NCI-H2029 treated with DMSO at 0.1 percent for 48 hours (cell line): ENCODE data around the gene BLM.
"Not testable (repeated sequence)": the region's sequence is repeated elsewhere in the genome, so short reads cannot be mapped to it uniquely, and the experiment has no call there.

ENCODE experiments used
- DNase-seq: peaks from one replicate; lab custom pipeline; 2025; lab: John Stamatoyannopoulos, UW

The BLM gene

DNA sequence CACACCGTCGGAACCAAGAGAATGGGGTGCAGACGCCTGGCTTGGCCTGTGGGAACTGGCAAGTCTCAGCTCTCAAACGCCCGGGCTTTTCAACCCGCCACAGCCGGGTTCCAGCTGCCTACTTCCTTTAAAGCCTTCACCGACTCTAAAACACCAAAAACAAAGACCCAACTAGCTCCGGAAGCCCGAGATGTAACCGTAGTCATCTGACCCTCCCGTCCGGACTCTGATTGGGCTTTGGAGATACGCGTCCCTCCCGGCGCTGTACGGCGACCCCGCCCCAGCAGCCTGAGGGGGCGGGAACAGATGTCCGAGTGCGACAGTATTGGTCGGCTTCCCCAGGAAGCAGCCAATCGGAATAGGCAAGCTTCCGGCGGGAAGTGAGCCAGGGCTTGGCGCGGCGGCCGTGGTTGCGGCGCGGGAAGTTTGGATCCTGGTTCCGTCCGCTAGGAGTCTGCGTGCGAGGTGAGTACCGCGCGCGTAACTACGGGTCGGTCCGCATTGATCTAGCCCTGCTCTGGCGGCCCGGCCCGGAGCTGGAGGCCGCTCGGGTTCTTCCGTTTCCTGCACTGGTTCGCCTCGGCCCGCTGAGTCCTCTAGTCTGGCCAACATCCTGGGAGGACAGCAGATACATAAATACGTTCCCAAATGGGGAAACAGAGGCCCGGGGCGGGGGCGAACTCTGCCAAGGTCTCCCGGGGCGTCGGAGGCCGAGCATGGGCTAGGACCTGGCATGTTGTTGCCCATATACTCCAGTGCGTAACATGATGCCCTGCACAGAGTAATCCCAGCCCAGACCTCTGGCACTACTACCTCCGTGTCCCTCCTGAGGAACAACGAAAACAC is at the start of gene BLM:
Gene BLM, plus strand, starts transcription at position 371 of the 846 bp plus-strand sequence. CDS start 30,047 bp downstream, outside the sequence.
- peak; percentile 79 for DNase-seq

DNA sequence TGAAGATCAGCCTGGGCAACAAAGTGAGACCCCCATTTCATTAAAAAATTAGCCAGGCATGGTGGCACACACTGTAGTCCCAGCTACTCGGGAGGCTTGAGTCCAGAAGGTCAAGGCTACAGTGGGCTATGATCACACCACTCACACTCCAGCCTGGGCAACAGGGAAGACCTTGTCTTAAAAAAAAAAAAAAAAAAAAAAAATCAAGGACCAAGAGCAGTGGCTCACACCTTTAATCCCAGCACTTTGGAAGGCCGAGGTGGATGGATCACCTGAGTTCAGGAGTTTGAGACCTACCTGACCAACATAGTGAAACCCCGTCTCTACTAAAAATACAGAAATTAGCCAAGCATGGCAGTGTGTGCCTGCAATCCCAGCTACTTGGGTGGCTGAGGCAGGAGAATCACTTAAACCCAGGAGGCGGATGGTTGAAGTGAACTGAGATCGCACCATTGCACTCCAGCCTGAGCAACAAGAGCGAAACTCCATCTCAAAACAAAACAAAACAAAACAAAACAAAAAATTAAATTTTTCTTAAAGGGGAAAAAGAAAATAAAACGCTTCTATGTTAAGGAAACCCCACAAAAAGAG is 49.3 kb upstream of the BLM start:
- not testable (repeated sequence) for DNase-seq

DNA sequence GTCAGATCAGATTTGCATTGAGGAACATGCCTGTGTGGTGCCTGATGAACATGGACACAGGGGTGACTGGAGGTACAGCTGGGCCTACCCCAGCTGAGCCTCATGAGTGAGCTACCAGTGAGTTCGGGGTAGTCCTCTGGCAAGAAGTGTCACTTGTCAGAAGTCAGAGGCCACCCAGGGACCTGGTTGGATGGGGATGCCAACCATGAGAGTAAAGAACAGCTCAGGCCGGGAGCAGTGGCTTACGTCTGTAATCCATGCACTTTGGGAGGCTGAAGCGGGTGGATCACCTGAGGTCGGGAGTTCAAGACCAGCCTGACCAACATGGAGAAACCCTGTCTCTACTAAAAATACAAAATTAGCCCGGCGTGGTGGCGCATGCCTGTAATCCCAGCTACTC is 46.5 kb upstream of the BLM start:
- not testable (repeated sequence) for DNase-seq

DNA sequence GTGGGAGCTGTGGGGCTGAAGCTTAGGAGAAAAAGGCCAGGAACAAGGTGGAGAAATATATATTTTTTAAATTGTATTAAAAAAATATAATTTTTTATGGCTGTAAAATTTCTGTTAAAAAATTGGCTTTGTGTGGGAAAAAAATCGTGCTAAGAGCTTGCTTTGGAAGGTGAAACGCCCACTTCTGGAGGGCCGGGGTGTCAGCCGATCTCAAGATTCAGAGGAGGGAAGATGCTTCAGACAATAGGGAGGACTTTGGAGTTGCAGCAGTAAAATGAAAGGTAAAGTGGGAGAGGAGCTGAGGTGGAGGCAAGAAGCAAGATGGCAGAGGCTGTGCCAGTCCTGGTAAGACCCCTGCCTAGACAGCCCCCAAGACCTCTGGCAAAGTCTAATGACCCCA is 45.9 kb upstream of the BLM start:
- DNase-seq = no peak

DNA sequence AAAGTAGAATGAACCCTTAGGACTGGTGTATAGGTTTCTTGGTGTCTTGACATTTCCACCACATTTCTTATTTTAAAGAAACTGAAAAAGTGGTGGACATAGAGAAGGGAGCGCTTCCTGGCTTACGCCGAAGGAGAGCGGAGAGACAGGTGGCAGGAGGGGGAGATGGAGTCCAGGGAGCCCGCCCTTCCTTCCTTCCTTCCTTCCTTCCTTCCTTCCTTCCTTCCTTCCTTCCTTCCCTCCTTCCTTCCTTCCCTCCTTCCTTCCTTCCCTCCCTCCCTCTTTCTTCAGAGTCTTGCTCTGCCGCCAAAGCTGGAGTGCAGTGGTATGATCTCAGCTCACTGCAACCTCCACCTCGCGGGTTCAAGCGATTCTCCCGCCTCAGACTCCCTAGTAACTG is 43.8 kb upstream of the BLM start:
- not testable (repeated sequence) for DNase-seq

DNA sequence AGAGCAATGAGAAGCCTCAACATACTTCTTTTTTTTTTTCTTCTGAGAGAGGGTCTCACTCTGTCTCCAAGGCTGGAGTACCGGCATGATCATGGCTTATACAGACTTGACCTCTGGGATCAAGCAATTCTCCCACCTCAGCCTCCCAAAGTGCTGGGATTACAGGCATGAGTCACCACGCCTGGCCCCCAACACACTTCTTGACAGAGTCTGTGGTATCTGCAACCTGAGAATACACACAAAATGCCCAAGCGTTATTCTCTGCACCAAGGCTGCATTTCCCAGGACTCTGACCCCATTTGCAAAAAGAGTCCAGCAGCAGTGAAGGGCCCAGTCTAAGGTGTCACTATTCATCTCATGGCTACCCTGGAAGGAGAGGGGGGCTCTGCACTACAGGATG is 42.7 kb upstream of the BLM start:
- DNase-seq = no peak

DNA sequence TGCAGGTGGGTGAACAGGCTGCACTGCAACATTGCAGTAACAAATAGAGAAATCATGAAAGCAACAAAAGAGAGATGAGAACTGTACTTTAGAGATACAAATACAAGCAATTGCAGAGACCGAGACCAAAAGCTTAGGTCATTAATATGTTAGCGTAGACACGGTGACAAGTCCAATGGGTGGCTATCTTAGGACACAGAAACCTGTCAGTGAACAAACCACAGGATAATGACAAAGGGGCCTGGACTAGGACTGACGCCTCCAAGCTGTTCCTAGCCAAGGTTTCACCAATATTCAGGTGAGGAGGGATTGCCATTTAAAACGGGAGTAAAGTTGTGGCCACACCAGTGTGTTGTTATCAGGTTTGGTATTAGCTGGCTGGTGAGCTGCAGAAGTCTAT is 41.7 kb upstream of the BLM start:
- DNase-seq = no peak

DNA sequence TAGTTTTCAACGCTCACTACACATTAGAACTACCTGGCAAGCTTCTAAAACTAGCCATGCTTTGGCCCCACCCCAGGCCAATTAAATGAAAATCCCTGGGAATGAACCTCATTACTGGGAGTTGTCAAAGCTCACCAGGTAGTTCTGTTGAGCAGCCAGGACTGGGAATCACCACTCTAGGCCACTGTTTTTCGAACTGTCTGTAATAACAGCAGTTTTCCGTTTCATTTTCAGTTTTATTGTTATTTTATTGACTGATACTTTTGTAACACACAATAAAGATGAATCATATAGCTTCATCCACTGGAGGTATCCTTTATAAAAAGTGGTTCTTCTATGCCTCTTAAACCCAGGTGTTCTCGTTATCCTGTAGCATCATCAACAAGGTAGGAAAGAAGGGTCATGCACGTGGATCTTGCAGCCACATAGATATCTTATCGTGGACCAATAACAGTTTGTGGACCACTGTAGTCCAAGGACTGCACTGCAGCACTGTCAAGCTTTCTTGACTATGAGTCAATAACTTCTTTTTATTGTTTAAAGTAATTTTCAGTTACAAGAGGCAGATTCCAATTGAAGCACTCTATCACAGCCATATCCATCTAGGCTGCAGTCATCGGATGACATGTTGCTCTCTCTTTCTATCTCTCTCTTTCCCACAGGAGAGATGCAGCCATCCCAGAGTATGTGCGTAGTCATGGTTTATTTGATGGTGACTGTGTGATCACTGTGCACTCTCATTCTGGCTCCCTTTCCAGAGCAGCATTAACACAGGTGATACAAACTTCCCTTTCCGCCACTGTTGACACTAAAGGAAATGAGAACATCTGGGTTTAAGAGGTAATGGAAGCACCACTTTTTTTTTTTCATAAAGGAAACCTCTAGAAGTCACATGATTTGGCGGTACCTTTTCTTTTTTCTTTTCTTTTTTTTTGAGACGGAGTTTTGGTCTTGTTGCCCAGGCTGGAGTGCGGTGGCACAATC is 39.0 kb upstream of the BLM start:
- no peak for DNase-seq

DNA sequence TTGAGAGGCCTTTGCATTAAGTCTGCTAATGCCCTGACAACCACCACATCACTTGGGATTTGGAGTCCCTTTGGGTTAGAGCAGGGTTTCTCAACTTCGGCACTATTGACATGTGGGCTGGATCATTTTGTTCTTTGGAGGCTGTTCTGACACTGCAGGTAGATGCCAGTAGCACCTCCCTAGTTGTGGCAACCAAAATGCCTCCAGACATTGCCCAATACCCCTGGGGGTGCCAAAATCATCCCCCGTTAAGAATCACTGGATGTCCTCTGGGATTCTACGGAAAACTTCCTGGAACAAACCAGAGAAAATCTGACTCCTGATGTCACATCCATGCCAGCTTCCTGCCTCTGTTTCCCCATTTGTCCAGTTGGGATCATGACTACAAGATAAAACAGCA is 37.2 kb upstream of the BLM start:
- DNase-seq = no peak

DNA sequence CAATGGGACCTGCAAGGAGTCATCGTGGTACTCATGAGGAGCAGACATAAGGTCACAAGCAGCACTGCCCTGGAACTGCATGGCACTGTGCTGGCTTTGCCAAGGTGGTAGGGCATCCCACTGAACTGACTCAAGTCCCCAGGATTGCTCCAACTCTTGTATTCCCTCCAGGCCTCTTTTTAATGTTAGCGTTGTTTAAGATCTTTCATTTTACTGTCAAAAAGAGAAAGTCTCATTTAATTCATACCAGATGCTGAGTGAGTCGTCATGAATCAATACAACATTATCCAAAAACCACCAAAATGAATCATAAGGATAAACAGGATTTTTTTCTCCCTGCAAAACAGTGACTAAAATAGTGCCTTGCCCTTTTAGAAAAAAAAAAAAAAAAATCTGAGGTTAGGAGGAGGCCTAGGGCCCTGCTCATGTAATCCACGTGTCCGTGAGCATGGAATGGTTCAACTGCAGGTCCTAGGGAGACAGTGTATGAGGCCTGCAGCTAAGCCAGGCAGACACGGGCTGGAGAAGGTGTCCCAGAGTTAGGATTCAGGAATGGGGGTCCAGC is 36.7 kb upstream of the BLM start:
- no peak for DNase-seq

DNA sequence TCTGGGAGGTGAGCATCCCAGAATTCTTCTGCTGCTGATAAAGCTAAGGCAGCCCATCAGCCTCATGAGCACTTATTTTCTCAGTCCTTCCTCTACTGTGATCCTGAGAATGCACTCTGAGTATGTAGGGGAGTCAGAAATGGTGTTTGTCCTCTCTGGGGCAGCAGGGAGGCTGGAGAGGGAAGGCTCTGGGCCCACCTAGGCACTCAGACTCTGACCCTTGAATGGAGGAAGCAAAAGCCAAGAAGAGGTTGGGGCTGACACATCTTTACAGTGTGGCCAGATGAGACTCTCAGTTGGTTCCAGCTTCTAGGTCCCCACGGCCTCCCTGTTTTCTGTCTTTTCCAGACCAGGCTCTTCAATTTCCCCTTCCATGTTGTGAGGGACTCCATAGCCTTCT is 36.1 kb upstream of the BLM start:
- no peak for DNase-seq

DNA sequence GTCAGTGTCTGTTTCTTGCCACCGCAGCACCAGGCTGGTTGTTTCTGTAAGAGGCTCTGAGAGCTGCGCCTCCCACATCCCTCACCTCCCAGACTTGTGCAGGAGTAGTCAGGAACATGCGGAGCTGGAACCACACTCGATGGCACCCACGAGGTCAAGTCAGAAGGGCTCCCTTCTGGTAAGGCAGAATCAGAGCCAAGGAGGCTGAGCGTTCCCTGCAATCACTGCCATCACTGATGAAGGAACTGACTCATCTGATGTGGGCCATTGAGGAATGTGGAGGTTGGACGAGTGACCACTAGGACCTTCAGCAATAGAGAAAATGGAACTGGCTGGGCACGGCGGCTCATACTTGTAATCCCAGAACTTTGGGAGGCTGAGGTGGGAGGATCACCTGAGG is 35.7 kb upstream of the BLM start:
- DNase-seq = no peak

DNA sequence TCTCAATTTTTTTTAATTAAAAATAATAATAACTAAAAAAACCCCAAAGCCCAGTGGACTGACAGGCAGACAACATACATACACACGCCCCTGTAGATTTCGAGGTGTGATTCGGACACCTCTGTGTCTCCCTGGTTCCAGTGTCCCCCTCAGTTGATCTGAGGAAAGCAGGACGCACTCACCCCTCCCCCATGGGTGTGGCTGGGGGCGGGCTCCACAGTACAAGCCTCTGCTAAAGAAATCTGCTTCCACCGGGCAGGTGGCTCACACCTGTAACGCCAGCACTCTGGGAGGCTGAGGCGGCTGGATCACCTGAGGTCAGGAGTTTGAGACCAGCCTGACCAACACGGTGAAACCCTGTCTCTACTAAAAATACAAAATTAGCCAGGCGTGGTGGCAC is 33.8 kb upstream of the BLM start:
- no peak for DNase-seq

DNA sequence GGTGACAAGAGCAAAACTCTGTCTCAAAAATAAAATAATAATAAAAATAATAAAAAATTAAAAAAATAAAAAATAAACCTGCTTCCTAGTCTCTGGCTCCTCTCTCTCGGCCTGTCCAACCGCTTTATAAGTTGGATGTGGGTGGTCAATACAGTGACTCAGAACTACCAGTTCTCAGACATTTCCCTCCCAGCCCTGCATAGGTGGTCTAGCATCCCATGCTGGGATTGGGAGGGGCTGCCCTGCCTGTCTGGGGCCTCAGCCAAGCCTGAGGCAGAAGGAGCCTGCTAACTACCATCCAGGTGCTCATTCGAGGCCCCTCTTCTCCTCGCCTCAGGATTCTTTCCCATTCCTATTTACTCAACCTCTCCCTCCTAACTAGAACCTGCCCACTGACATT is 33.3 kb upstream of the BLM start:
- DNase-seq = no peak

DNA sequence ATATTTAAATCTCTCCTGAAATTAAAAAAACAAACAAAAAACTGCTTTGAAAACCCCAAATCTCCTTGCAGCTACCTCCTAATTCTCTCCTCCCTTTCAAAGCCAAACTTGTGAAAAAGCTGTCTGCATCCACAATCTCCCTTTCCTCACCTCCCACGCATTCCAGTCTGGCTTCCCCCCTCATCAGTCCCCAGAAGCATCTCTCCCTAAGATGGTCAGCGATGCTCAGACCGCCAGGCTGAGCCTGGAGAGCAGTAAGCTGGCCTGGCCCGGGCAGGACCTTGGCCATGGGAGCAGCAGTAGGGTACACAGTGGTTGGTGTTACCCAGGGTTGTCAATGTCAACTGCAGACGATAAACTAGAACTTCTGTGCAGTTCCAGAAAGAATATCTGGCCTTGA is 32.9 kb upstream of the BLM start:
- no peak for DNase-seq

DNA sequence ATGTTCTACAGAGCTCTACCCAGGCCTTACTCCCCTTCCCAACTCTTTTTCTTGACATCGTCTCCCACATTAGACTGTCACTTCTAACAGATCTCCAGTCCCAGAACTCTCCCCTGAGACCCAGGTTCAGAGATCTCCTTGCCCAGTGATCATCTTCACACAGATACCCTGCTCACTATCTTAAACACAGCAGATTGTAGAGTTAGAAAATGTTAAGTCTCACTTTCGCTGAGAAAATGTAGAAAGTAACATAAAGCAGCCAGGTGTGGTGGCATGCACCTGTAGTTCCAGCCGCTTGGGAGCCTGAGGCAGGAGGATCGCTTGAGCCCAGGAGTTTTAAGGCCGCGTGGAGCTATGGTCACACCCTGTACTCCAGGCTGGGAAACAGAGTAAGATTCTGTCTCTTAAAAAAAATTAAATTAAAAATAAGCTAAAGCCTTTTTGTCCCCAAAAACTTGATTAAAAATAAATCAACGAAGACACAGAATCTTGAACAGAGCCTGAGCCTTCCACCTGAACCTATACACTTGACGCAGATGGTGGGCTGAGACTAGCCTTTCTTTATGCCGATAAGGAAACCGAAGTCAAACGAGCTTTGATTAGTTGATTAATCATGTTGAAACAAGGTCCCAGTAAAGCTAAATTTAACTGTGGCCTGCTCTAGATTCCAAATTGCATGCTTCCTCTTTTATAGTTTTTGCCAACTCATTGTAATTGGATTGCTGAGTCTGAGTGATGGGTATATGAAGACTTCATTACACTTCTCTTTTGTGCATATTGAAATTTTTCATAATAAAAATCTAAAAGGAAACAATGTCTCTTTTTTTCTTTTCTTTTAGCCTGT is 31.3 kb upstream of the BLM start:
- no peak for DNase-seq

DNA sequence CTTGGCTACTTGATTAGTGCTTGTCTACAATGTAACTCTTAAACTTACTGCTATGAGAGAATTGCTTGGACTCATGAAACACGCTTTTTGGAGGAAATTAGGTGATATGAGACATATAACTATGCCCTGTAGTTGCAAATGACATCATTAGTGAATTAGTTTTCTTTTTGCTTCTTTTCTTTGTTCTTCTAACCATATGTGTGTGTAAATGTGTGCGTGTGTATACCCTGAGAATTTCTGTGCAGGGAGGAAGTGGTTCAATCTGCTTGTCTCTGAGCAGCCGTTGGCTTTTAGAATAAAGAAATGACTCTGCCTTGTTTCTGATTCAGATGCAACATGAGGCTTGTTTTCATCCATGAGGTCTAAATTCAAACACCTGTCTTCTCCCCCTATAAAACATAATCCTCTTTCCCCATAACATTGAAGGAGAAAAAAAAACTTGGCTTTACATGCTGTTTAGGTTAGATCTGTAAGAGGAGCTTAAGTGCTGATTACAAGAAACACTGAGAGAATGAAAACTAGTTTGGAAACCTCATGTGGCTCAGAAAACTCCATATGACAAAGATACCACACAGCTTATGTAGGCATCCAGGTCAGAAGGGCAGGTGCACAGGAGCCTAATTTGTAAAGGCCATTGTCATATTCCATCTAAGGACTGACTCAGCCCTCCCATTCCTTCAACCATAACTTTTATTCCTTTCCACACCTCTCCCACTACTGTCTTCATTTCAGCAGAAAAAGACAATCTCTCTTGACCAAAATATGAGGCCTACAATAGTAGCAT is 30.5 kb upstream of the BLM start:
- no peak for DNase-seq

DNA sequence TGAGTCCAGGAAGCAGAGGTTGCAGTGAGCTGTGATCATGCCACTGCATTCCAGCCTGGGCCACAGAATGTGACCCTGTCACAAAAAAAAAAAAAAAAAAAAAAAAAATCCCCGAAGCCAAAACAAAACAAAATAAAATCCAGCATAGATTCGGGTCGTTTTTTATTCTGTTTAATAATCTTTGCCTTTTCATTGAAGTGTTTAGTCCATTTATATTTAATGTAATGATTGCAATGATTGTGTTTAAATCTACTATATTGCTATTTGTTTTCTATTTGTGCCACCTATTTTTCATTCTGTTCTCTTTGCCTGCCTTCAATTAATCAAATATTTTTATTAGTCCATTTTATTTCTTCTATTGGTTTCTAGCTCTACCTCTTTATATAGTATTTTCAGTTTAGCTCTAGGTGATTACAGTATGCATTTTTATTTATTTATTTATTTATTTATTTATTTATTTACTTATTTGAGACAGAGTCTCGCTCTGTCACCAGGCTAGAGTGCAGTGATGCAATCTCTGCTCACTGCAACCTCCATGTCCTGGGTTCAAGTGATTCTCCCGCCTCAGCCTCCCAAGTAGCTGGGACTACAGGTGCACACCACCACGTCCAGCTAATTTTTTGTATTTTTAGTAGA is 27.7 kb upstream of the BLM start:
- not testable (repeated sequence) for DNase-seq

DNA sequence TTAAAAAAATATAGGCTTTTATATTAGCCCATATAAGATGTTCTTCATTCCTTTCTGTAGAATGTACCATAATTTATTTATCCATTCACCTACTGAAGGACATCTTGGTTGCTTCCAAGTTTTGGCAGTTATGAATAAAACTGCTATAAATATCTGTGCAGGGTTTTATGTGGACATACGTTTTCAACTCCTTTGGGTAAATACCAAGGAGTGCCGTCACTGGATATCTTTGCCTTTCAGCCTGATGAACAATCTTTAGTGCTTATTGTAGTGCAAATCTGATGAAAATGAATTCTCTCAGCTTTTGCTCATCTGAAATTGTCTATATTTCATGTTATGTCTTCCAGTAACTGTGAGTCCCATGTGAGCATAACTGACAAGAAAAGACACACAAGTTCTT is 26.6 kb upstream of the BLM start:
- no peak for DNase-seq

DNA sequence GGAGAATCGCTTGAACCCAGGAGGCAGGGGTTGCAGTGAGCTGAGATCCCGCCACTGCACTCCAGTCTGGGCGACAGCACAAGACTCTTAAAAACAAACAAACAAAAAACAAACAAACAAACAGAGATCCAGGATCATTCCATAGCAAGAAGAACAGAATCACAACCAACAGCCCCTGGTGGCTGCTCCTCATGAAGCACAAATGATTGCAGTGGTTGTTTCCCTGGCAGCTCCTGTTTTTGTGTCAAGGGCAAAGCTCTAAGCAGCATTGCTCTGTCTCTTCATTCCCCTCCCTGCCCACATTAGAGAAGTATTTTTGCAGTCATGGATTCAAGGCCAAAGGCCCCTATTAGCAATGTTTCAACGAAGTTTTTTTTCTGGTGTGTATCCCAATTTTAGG is 25.8 kb upstream of the BLM start:
- no peak for DNase-seq
